ENCODE measurements around the gene IFI6. TPM values are rescaled to one million over a fixed set of nuclear protein-coding genes. Genes with fewer than 3 reads are reported as not detected.

The IFI6 gene
- total RNA-seq, 1 donor from 2014 or later: 23.2 TPM

DNA sequence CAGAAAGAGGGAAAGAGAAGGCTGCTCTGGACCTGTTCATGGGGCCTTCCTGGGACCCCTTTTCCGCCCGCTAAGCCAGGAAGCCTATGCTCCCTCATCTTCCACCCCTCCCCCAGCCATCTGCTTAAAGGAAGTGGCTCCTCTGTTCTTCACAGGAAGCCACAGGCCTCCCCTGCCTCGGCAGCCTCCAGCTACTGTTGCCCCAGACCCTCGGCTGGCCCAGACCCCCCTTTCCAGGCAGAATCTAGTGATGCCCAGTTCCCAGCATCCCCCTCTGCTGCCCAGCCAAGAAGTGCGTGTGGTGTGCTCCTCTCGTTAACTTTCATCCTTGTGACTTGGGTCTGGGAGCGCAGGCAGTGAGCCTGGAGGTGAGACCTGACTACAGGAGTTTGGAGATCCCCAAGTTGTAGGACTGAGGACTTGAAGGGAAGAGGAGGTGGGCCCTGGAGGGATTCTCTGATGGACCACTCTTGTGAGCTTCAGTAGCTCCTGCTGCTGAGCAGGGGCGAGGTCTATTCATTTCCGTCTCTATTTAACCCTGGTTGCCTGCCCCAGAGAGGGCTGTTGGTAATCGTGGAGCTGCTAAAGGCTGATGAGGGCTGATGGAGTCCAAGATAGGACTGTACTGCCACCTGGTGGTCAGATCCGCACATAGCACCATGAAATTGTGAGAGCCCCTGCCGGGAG is 9.1 kb downstream of the IFI6 start:
- Mint-ChIP-seq H3K36me3 (ENCODE audit: low read depth) (peaks cover 6% of the 10 kb centered on the region), H3K4me3 (ENCODE audit: unreplicated experiment) (no peak overlapping the region), H3K27me3 (ENCODE audit: low read depth) (no peaks in the 10 kb centered on the region), H3K4me1 (ENCODE audit: low read depth) (peaks cover 26% of the 10 kb centered on the region), H3K27ac (ENCODE audit: unreplicated experiment) (peak overlapping the region; percentile 41), H3K9me3 (ENCODE audit: low read depth) (no peaks in the 10 kb centered on the region)
- TF ChIP-seq, protein P1, sequence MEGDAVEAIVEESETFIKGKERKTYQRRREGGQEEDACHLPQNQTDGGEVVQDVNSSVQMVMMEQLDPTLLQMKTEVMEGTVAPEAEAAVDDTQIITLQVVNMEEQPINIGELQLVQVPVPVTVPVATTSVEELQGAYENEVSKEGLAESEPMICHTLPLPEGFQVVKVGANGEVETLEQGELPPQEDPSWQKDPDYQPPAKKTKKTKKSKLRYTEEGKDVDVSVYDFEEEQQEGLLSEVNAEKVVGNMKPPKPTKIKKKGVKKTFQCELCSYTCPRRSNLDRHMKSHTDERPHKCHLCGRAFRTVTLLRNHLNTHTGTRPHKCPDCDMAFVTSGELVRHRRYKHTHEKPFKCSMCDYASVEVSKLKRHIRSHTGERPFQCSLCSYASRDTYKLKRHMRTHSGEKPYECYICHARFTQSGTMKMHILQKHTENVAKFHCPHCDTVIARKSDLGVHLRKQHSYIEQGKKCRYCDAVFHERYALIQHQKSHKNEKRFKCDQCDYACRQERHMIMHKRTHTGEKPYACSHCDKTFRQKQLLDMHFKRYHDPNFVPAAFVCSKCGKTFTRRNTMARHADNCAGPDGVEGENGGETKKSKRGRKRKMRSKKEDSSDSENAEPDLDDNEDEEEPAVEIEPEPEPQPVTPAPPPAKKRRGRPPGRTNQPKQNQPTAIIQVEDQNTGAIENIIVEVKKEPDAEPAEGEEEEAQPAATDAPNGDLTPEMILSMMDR (IDR thresholded peaks at IDR 0.05): peak; percentile 88
- no peak for DNase-seq (ENCODE audit: low spot score)

DNA sequence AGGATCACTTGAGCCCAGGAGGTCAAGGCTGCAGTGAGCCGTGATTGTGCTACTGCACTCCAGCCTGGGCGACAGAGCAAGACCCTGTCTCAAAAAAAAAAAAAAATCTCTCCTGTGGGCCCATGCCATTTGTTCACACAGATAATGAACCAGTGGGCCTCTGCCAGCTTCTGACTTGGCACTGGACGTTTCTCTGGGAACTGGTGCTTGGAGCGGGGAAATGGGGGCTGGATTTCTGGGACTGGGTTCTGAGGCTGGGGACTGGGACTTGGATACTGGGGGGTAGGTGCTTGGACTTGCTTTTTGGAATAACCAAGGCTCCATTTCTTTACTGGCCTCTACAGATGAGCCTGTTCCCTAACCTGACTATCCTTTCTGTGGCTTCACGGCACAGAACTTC is 9.7 kb downstream of the IFI6 start:
- H3K9me3 Mint-ChIP-seq (ENCODE audit: low read depth): no peaks in the 10 kb centered on the region
- TF ChIP-seq, protein P1 (IDR thresholded peaks at IDR 0.05): no peak
- H3K4me1 Mint-ChIP-seq (ENCODE audit: low read depth): peaks cover 26% of the 10 kb centered on the region
- no peak overlapping the region for H3K4me3 Mint-ChIP-seq (ENCODE audit: unreplicated experiment)
- H3K27ac Mint-ChIP-seq (ENCODE audit: unreplicated experiment): no peak overlapping the region
- DNase-seq (ENCODE audit: low spot score): no peak
- peaks cover 3% of the 10 kb centered on the region for H3K36me3 Mint-ChIP-seq (ENCODE audit: low read depth)
- no peaks in the 10 kb centered on the region for H3K27me3 Mint-ChIP-seq (ENCODE audit: low read depth)

GRCh38 chr1:27661412-27662075 is 10.4 kb downstream of the IFI6 start:
- no peak overlapping the region for H3K27ac Mint-ChIP-seq (ENCODE audit: unreplicated experiment)
- peaks cover 3% of the 10 kb centered on the region for H3K36me3 Mint-ChIP-seq (ENCODE audit: low read depth)
- no peak for DNase-seq (ENCODE audit: low spot score)
- H3K4me1 Mint-ChIP-seq (ENCODE audit: low read depth): peaks cover 26% of the 10 kb centered on the region
- TF ChIP-seq, protein P1 (IDR thresholded peaks at IDR 0.05): no peak
- H3K27me3 Mint-ChIP-seq (ENCODE audit: low read depth): no peaks in the 10 kb centered on the region
- H3K9me3 Mint-ChIP-seq (ENCODE audit: low read depth): no peaks in the 10 kb centered on the region
- H3K4me3 Mint-ChIP-seq (ENCODE audit: unreplicated experiment): no peak overlapping the region

DNA sequence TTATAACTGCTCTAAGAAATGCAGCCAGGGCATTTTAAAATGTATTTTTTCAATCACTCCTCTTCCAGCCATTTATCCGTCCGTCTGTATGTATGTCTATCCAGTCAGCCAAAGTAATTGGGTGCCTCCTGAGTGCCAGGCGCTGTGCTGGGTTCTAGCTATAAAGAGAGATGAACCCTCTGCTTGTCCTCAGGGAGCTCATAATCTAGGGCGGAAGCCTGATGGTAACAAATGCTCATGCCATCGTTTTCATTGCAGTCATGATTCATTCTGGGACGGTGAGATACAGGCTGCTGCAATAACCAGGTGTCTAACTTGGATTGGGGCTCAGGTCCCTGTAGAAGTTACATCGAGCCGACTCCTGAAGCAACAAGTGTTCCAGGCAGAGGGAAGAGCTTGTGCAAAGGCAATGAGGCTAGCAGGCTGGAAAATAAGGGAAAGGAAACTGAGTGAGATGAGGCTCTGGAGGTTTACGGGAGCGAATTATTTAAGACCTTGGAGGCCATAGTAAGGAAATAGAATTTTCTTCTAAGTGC is 11.6 kb downstream of the IFI6 start:
- H3K27ac Mint-ChIP-seq (ENCODE audit: unreplicated experiment): peak overlapping the region; percentile 75
- peak overlapping the region; percentile 71 for H3K4me3 Mint-ChIP-seq (ENCODE audit: unreplicated experiment)
- DNase-seq (ENCODE audit: low spot score): no peak
- TF ChIP-seq, protein P1 (IDR thresholded peaks at IDR 0.05): peak; percentile 17
- H3K36me3 Mint-ChIP-seq (ENCODE audit: low read depth): no peaks in the 10 kb centered on the region
- peaks cover 29% of the 10 kb centered on the region for H3K4me1 Mint-ChIP-seq (ENCODE audit: low read depth)
- no peaks in the 10 kb centered on the region for H3K27me3 Mint-ChIP-seq (ENCODE audit: low read depth)
- H3K9me3 Mint-ChIP-seq (ENCODE audit: low read depth): no peaks in the 10 kb centered on the region

- DNase-seq (ENCODE audit: low spot score): no peak
- peak overlapping the region; percentile 71 for H3K4me3 Mint-ChIP-seq (ENCODE audit: unreplicated experiment)
- no peaks in the 10 kb centered on the region for H3K36me3 Mint-ChIP-seq (ENCODE audit: low read depth)
- H3K27ac Mint-ChIP-seq (ENCODE audit: unreplicated experiment): peak overlapping the region; percentile 75
- TF ChIP-seq, protein P1 (IDR thresholded peaks at IDR 0.05): no peak
- H3K9me3 Mint-ChIP-seq (ENCODE audit: low read depth): no peaks in the 10 kb centered on the region
- H3K4me1 Mint-ChIP-seq (ENCODE audit: low read depth): peaks cover 29% of the 10 kb centered on the region
- no peaks in the 10 kb centered on the region for H3K27me3 Mint-ChIP-seq (ENCODE audit: low read depth)
Measured at GRCh38 chr1:27659497-27660299, 12.3 kb downstream of the IFI6 start.

All from chondrocyte (in vitro differentiated cells).